Caco-2 (cell line): ENCODE data around the gene HSD3B2. TPM values are rescaled to one million over a fixed set of nuclear protein-coding genes. Genes with fewer than 3 reads are reported as not detected.

Source experiments
- BruUV-seq: library from RNA; stranded (reverse); fragments of 400-500 nt; replicated peaks from 2 replicates; lab custom pipeline; 2021; lab: Mats Ljungman, UMichigan
- CTCF ChIA-PET: fragments of 300-600 bp; sonication (Branson Sonifier 250); formaldehyde crosslinking; loops from one replicate; lab custom pipeline; 2022; ENCODE audit warnings: antibody characterized with exemption; lab: Charles Lee
- POLR2A ChIA-PET: fragments of 300-600 bp; sonication (Branson Sonifier 250); formaldehyde crosslinking; loops from one replicate; lab custom pipeline; 2022; ENCODE audit warnings: antibody characterized with exemption; lab: Charles Lee
- DNase-seq, 2 experiments: peaks; one replicate each; pipeline versions ENCODE4 v3.0.0 to v3.0.0-alpha.2; 2020 to 2022
- H3K27me3 ChIP-seq: replicated peaks from 2 replicates; pipeline ENCODE4 v1.6.0; 2011; ENCODE audit warnings: low read length; ENCODE audit not compliant: control insufficient read depth, insufficient read depth
- H3K36me3 ChIP-seq: 2 replicates; pipeline ENCODE4 v1.5.1; 2011; ENCODE audit warnings: low read length; ENCODE audit not compliant: control insufficient read depth, insufficient read depth
- H3K4me1 ChIP-seq: fragments of 250-450 bp; sonication (Bioruptor Pico); 2 replicates; pipeline ENCODE4 v1.5.1; 2020; ENCODE audit warnings: mild to moderate bottlenecking
- H3K4me3 ChIP-seq: 2 replicates; pipeline ENCODE4 v1.5.1; 2011; ENCODE audit warnings: low read depth, mild to moderate bottlenecking, control low read depth, low read length
- H3K9me3 ChIP-seq: fragments of 250-450 bp; sonication (Bioruptor Pico); 2 replicates; pipeline ENCODE4 v1.5.1; 2020; ENCODE audit warnings: mild to moderate bottlenecking, moderate library complexity
- H3K27ac Mint-ChIP-seq: one replicate; pipeline ENCODE4 v1.8.0; 2022; ENCODE audit warnings: mixed read lengths; ENCODE audit not compliant: unreplicated experiment
- H3K27me3 Mint-ChIP-seq: one replicate; pipeline ENCODE4 v1.8.0; 2022; ENCODE audit warnings: mixed read lengths; ENCODE audit not compliant: insufficient read depth, unreplicated experiment
- H3K36me3 Mint-ChIP-seq: one replicate; pipeline ENCODE4 v1.8.0; 2022; ENCODE audit warnings: mild to moderate bottlenecking, mixed read lengths; ENCODE audit not compliant: insufficient read depth, unreplicated experiment
- H3K4me1 Mint-ChIP-seq: one replicate; pipeline ENCODE4 v1.8.0; 2022; ENCODE audit warnings: low read depth, mixed read lengths; ENCODE audit not compliant: unreplicated experiment
- H3K4me3 Mint-ChIP-seq: one replicate; pipeline ENCODE4 v1.8.0; 2022; ENCODE audit warnings: mild to moderate bottlenecking, moderate library complexity, mixed read lengths; ENCODE audit not compliant: unreplicated experiment
- H3K9me3 Mint-ChIP-seq: one replicate; pipeline ENCODE4 v1.8.0; 2022; ENCODE audit warnings: mixed read lengths; ENCODE audit not compliant: unreplicated experiment
- intact Hi-C: fragments of 100-400 bp; cut with micrococcal nuclease; formaldehyde crosslinking; loops from one replicate; pipeline ENCODE4 v1.10.0; 2022; ENCODE audit not compliant: unreplicated experiment
- total RNA-seq: library from RNA; stranded (reverse); gene quantifications from 2 replicates; pipeline ENCODE4 v1.2.3, GENCODE V29; 2022
- TF ChIP-seq, protein P1 (sequence below), 2 experiments: fragments of 200-600 bp in 1 of 2; IDR thresholded peaks; 1 replicate in 1 of 2; 2 replicates in 1 of 2; pipeline versions ENCODE4 v1.5.1 to v1.8.0; 2011 to 2022; ENCODE audit warnings: antibody characterized with exemption in 1 of 2, control low read depth in 1 of 2, inconsistent platforms in 1 of 2, low read depth in 1 of 2, low read length in 1 of 2, mild to moderate bottlenecking in 1 of 2, moderate library complexity in 1 of 2; ENCODE audit not compliant: insufficient read depth in 1 of 2, severe bottlenecking in 1 of 2, unreplicated experiment in 1 of 2

The HSD3B2 gene
- total RNA-seq, 1 experiment from 2014 or later, result not detected

DNA sequence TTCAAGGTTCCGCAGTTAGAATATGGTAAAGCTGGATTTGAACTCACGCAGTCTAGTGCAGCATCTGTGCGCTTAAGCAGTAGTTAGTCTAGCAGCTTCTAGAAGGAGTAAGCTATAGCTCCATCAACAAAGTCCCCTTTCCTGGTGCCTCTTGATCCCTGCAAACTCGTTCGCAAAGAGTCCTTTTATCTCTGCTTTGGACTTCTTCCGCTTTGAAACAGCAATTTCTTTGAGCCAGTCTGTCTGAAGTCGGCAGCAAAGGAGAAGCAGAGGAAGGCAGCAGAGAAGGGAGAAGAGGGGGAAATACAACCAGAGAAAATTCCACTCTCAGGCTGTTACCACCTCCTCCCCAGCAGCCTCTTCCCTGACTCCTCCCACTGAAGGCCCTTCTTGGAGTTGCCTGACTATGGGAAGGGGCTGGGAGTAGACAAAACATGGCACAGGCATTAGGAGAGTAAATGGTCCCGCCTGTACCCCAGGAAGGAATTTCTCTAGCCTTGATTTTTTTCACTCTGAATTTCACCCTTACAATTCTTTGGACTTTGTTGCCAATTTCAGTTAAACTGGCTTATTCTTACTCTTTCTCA is 25.9 kb downstream of the HSD3B2 start:
- no peaks in the 10 kb centered on the region for H3K9me3 Mint-ChIP-seq
- H3K36me3 Mint-ChIP-seq, result no peaks in the 10 kb centered on the region
- Histone ChIP-seq H3K4me1 (no peaks in the 10 kb centered on the region), H3K27me3 (no peaks in the 10 kb centered on the region), H3K36me3 (no peaks in the 10 kb centered on the region), H3K9me3 (no peaks in the 10 kb centered on the region), H3K4me3 (no peak overlapping the region)
- POLR2A ChIA-PET, result no interaction called here
- intact Hi-C loops, result no loop called here
- no TSS peak for BruUV-seq
- no peak overlapping the region for H3K4me3 Mint-ChIP-seq
- TF ChIP-seq, protein P1, sequence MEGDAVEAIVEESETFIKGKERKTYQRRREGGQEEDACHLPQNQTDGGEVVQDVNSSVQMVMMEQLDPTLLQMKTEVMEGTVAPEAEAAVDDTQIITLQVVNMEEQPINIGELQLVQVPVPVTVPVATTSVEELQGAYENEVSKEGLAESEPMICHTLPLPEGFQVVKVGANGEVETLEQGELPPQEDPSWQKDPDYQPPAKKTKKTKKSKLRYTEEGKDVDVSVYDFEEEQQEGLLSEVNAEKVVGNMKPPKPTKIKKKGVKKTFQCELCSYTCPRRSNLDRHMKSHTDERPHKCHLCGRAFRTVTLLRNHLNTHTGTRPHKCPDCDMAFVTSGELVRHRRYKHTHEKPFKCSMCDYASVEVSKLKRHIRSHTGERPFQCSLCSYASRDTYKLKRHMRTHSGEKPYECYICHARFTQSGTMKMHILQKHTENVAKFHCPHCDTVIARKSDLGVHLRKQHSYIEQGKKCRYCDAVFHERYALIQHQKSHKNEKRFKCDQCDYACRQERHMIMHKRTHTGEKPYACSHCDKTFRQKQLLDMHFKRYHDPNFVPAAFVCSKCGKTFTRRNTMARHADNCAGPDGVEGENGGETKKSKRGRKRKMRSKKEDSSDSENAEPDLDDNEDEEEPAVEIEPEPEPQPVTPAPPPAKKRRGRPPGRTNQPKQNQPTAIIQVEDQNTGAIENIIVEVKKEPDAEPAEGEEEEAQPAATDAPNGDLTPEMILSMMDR (IDR thresholded peaks at IDR 0.05; ENCODE audit: insufficient read depth in 1 of 2, low read depth in 1 of 2, low read length in 1 of 2, severe bottlenecking in 1 of 2, unreplicated experiment in 1 of 2), result no peak
- CTCF ChIA-PET, result no interaction called here
- no peaks in the 10 kb centered on the region for H3K27me3 Mint-ChIP-seq
- no peak for DNase-seq
- no peak overlapping the region for H3K27ac Mint-ChIP-seq
- H3K4me1 Mint-ChIP-seq, result peaks cover 16% of the 10 kb centered on the region

DNA sequence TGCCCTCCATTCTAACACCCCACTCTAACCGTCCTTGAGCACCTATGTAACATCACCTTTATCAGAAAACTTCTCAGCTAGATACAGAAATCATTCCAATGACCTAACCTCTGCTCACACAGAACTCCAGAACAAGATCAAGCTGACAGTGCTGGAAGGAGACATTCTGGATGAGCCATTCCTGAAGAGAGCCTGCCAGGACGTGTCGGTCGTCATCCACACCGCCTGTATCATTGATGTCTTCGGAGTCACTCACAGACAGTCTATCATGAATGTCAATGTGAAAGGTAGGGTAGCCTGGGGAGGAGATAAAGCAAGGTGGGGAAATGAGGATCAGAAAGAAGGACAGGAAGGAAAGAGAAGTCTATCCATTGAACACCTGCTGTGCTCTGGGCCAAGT is 27.8 kb downstream of the HSD3B2 start:
- intact Hi-C loops, result no loop called here
- H3K4me3 ChIP-seq, result no peak overlapping the region
- H3K9me3 Mint-ChIP-seq, result no peaks in the 10 kb centered on the region
- H3K4me1 ChIP-seq, result no peaks in the 10 kb centered on the region
- DNase-seq, result no peak
- peaks cover 16% of the 10 kb centered on the region for H3K4me1 Mint-ChIP-seq
- H3K27me3 ChIP-seq, result no peaks in the 10 kb centered on the region
- TF ChIP-seq, protein P1 (IDR thresholded peaks at IDR 0.05; ENCODE audit: insufficient read depth in 1 of 2, low read depth in 1 of 2, low read length in 1 of 2, severe bottlenecking in 1 of 2, unreplicated experiment in 1 of 2), result no peak
- no TSS peak for BruUV-seq
- POLR2A ChIA-PET, result no interaction called here
- H3K36me3 ChIP-seq, result no peaks in the 10 kb centered on the region
- CTCF ChIA-PET, result no interaction called here
- no peak overlapping the region for H3K4me3 Mint-ChIP-seq
- no peaks in the 10 kb centered on the region for H3K36me3 Mint-ChIP-seq
- no peaks in the 10 kb centered on the region for H3K27me3 Mint-ChIP-seq
- H3K27ac Mint-ChIP-seq, result peak overlapping the region; percentile 4
- H3K9me3 ChIP-seq, result no peaks in the 10 kb centered on the region

DNA sequence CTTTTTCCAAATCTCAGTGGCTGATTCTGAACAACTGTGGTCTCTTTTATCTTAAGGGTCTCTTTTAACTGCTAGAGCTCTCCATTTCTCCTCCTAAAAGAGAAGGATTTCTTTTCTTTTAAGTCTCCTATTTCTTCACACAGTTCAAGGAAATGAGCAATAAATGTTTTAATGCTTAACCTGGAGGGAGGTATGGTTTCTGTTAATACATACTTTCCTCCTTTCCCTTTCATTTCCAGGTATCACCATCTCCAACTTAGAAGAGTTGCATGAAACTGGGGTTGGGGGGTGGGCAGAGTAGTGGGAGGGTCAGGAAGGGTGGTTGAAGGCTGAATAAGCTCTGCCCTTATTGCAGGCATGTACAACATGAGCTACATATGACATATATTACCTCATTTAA is 31.4 kb downstream of the HSD3B2 start:
- no peaks in the 10 kb centered on the region for H3K9me3 Mint-ChIP-seq
- H3K27me3 ChIP-seq, result no peaks in the 10 kb centered on the region
- CTCF ChIA-PET, result no interaction called here
- no peaks in the 10 kb centered on the region for H3K9me3 ChIP-seq
- TF ChIP-seq, protein P1 (IDR thresholded peaks at IDR 0.05; ENCODE audit: insufficient read depth in 1 of 2, low read depth in 1 of 2, low read length in 1 of 2, severe bottlenecking in 1 of 2, unreplicated experiment in 1 of 2), result no peak
- H3K4me1 ChIP-seq, result no peaks in the 10 kb centered on the region
- H3K4me3 ChIP-seq, result no peak overlapping the region
- no TSS peak for BruUV-seq
- POLR2A ChIA-PET, result no interaction called here
- H3K4me1 Mint-ChIP-seq, result peaks cover 9% of the 10 kb centered on the region
- intact Hi-C loops, result no loop called here
- H3K27ac Mint-ChIP-seq, result no peak overlapping the region
- H3K36me3 Mint-ChIP-seq, result no peaks in the 10 kb centered on the region
- H3K27me3 Mint-ChIP-seq, result no peaks in the 10 kb centered on the region
- no peak for DNase-seq
- no peak overlapping the region for H3K4me3 Mint-ChIP-seq
- H3K36me3 ChIP-seq, result no peaks in the 10 kb centered on the region
